Measurements from ENCODE around the gene MALSU1.
A peak's percentile ranks its signal among the peaks of the same experiment; 100 is the strongest.

The MALSU1 gene

DNA sequence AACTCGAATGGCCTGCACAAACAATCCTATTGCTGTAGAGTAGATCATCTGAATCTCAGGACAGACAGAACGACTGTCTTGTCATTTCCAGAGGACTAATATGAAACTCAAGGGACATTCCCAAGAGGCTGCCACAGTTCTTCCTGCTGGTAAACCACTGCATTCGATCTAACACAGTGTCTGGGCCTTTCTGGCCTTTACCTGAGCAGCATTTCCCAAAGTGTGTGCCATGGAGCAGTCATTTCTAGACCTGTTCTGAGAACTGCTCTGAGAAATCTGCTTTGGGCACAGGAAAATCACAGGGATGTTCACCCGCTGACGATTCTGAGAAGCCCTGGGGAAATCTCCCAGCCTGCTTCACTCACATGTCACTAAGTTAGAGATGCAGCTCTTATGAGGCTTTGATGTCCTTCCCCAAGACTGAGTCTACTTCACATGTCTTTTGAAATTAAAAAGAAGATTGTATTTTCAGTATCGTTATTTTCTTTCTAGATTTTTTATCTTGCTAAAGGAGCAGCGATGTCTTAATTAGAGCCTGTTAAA is 34.2 kb upstream of the MALSU1 start:
- no peak overlapping the region for H3K4me3 ChIP-seq (replicated peaks in 1 of 2; ENCODE audit: low read depth in 2 of 2, low read length in 2 of 2)
- TF ChIP-seq CTCF (IDR thresholded peaks at IDR 0.05; ENCODE audit: low read depth, low read length), result no peak
- no peak for DNase-seq (ENCODE audit: low read depth in 2 of 2)

- H3K4me3 ChIP-seq (replicated peaks in 1 of 2; ENCODE audit: low read depth in 2 of 2, low read length in 2 of 2), result no peak overlapping the region
- TF ChIP-seq CTCF (IDR thresholded peaks at IDR 0.05; ENCODE audit: low read depth, low read length), result no peak
- no peak for DNase-seq (ENCODE audit: low read depth in 2 of 2)
Measured at GRCh38 chr7:23266918-23267317, 32.2 kb upstream of the MALSU1 start.

- H3K4me3 ChIP-seq (replicated peaks in 1 of 2; ENCODE audit: low read depth in 2 of 2, low read length in 2 of 2), result no peak overlapping the region
- DNase-seq (ENCODE audit: low read depth in 2 of 2), result no peak
- TF ChIP-seq CTCF (IDR thresholded peaks at IDR 0.05; ENCODE audit: low read depth, low read length), result no peak
Measured at GRCh38 chr7:23267357-23267756, 31.8 kb upstream of the MALSU1 start.

DNA sequence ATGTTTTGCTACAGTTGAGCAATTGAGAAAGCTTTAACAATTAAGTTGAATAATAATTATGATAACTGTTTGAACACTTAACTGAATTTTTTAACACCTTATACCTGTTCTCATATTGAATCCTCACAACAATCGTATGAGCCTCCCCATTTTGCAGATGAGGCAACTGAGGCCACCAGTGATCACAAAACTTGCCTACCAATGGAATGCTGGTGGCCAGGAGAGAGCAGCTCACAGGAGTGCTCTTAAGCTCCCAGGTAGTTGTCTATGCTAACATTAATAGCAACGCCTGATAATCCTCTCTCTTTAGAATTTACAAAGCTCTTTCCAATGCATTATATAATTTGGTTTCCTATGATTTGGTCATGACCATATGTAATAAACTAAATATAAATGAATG is 31.0 kb upstream of the MALSU1 start:
- H3K4me3 ChIP-seq (replicated peaks in 1 of 2; ENCODE audit: low read depth in 2 of 2, low read length in 2 of 2), result no peak overlapping the region
- no peak for DNase-seq (ENCODE audit: low read depth in 2 of 2)
- TF ChIP-seq CTCF (IDR thresholded peaks at IDR 0.05; ENCODE audit: low read depth, low read length), result no peak

- no peak for TF ChIP-seq CTCF (IDR thresholded peaks at IDR 0.05; ENCODE audit: low read depth, low read length)
- DNase-seq (ENCODE audit: low read depth in 2 of 2), result no peak
Measured at GRCh38 chr7:23268746-23269145, 30.4 kb upstream of the MALSU1 start.

DNA sequence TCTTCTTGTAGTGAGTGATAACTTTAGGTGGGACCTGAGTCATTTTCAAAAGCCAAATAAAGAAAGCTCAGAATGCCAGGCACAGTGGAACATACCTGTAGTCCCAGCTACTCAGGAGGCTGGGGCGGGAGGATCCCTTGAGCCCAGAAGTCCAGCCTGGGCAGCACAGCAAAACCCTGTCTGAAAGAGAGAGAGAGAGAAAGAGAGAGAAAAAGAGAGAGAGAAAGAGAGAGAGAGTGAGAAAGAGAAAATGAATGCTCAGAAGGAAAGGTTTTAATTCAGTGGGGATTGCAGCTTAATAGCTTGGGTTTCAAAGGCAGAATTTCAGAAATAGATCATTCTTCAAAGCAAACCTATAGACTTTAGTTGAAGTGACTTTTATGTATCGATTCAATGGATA is 26.9 kb upstream of the MALSU1 start:
- no peak for TF ChIP-seq CTCF (IDR thresholded peaks at IDR 0.05; ENCODE audit: low read depth, low read length)
- no peak for DNase-seq (ENCODE audit: low read depth in 2 of 2)
- no peak overlapping the region for H3K4me3 ChIP-seq (replicated peaks in 1 of 2; ENCODE audit: low read depth in 2 of 2, low read length in 2 of 2)

More at GRCh38 chr7:23268746-23269145, 30.4 kb upstream of the MALSU1 start:
- H3K4me3 ChIP-seq (replicated peaks in 1 of 2; ENCODE audit: low read depth in 2 of 2, low read length in 2 of 2), result no peak overlapping the region

GRCh38 chr7:23273141-23273599 is 26.0 kb upstream of the MALSU1 start:
- H3K4me3 ChIP-seq (replicated peaks in 1 of 2; ENCODE audit: low read depth in 2 of 2, low read length in 2 of 2), result no peak overlapping the region
- peak; percentile 89 to 94 for DNase-seq (ENCODE audit: low read depth in 2 of 2)
- TF ChIP-seq CTCF (IDR thresholded peaks at IDR 0.05; ENCODE audit: low read depth, low read length), result peak; percentile 90
